ENCODE data around the gene MED10. TPM values are rescaled to one million over a fixed set of nuclear protein-coding genes. Genes with fewer than 3 reads are reported as not detected.

MED10 gene
- total RNA-seq, 1 donor from 2014 or later: 49.3 TPM

GRCh38 chr5:6379246-6379645 is 899 bp upstream of the MED10 start:
- FAIRE-seq: no peak

GRCh38 chr5:6378766-6379103 is 388 bp upstream of the MED10 start:
- no peak for TF ChIP-seq CTCF (IDR thresholded peaks at IDR 0.05; ENCODE audit: insufficient read depth, low read depth, low read length)
- TF ChIP-seq EZH2 (IDR thresholded peaks at IDR 0.05; ENCODE audit: insufficient read depth, low read length): no peak
- peaks cover 40% of the 10 kb centered on the region for H3K79me2 ChIP-seq (ENCODE audit: insufficient read depth, low read length)
- H3K4me3 ChIP-seq (ENCODE audit: insufficient read depth, low read depth, low read length): peak overlapping the region; percentile 81
- H3K27me3 ChIP-seq (ENCODE audit: insufficient read depth, low read length): no peaks in the 10 kb centered on the region
- no peaks in the 10 kb centered on the region for H3K9me3 ChIP-seq (ENCODE audit: insufficient read depth, low read depth, low read length)
- Mint-ChIP-seq H3K27me3 (ENCODE audit: low read depth, unreplicated experiment) (no peaks in the 10 kb centered on the region), H3K4me3 (ENCODE audit: unreplicated experiment) (peak overlapping the region; percentile 98), H3K9me3 (ENCODE audit: unreplicated experiment) (no peaks in the 10 kb centered on the region), H3K27ac (ENCODE audit: unreplicated experiment) (peak overlapping the region; percentile 92), H3K36me3 (ENCODE audit: low read depth, unreplicated experiment) (peaks cover 4% of the 10 kb centered on the region), H3K4me1 (ENCODE audit: low read depth, unreplicated experiment) (peaks cover 3% of the 10 kb centered on the region)
- peaks cover 29% of the 10 kb centered on the region for H4K20me1 ChIP-seq (ENCODE audit: insufficient read depth, low read length)
- peak overlapping the region; percentile 92 for H3K9ac ChIP-seq (ENCODE audit: low read length)
- H3K36me3 ChIP-seq (ENCODE audit: insufficient read depth, low read length): peaks cover 25% of the 10 kb centered on the region
- FAIRE-seq (no peak), DNase-seq (ENCODE audit: low read depth) (no peak)
- H2AFZ ChIP-seq (ENCODE audit: low read depth, low read length): peak overlapping the region; percentile 97
- H3K27ac ChIP-seq (ENCODE audit: low read depth, low read length): no peak overlapping the region
- H3K4me2 ChIP-seq (ENCODE audit: low read length): peak overlapping the region; percentile 95
- peaks cover 10% of the 10 kb centered on the region for H3K4me1 ChIP-seq (ENCODE audit: insufficient read depth, low read length)

More at GRCh38 chr5:6379246-6379645, 899 bp upstream of the MED10 start:
- H3K79me2 ChIP-seq (ENCODE audit: insufficient read depth, low read length): peaks cover 40% of the 10 kb centered on the region
- peaks cover 27% of the 10 kb centered on the region for H4K20me1 ChIP-seq (ENCODE audit: insufficient read depth, low read length)
- H3K4me2 ChIP-seq (ENCODE audit: low read length): peak overlapping the region; percentile 95
- peaks cover 20% of the 10 kb centered on the region for H3K36me3 ChIP-seq (ENCODE audit: insufficient read depth, low read length)
- Mint-ChIP-seq H3K9me3 (ENCODE audit: unreplicated experiment) (no peaks in the 10 kb centered on the region), H3K27me3 (ENCODE audit: low read depth, unreplicated experiment) (no peaks in the 10 kb centered on the region), H3K36me3 (ENCODE audit: low read depth, unreplicated experiment) (peaks cover 2% of the 10 kb centered on the region), H3K27ac (ENCODE audit: unreplicated experiment) (no peak overlapping the region), H3K4me1 (ENCODE audit: low read depth, unreplicated experiment) (peaks cover 3% of the 10 kb centered on the region), H3K4me3 (ENCODE audit: unreplicated experiment) (peak overlapping the region; percentile 98)
- peaks cover 10% of the 10 kb centered on the region for H3K4me1 ChIP-seq (ENCODE audit: insufficient read depth, low read length)
- H3K27ac ChIP-seq (ENCODE audit: low read depth, low read length): no peak overlapping the region
- TF ChIP-seq EZH2 (IDR thresholded peaks at IDR 0.05; ENCODE audit: insufficient read depth, low read length) (no peak), CTCF (IDR thresholded peaks at IDR 0.05; ENCODE audit: insufficient read depth, low read depth, low read length) (no peak)
- no peak overlapping the region for H3K4me3 ChIP-seq (ENCODE audit: insufficient read depth, low read depth, low read length)
- H2AFZ ChIP-seq (ENCODE audit: low read depth, low read length): peak overlapping the region; percentile 97
- no peaks in the 10 kb centered on the region for H3K9me3 ChIP-seq (ENCODE audit: insufficient read depth, low read depth, low read length)
- H3K9ac ChIP-seq (ENCODE audit: low read length): peak overlapping the region; percentile 92
- H3K27me3 ChIP-seq (ENCODE audit: insufficient read depth, low read length): no peaks in the 10 kb centered on the region
- no peak for DNase-seq (ENCODE audit: low read depth)

GRCh38 chr5:6377582-6377904 is 804 bp downstream of the MED10 start:
- Histone ChIP-seq H3K27me3 (ENCODE audit: insufficient read depth, low read length) (no peaks in the 10 kb centered on the region), H3K4me1 (ENCODE audit: insufficient read depth, low read length) (peaks cover 10% of the 10 kb centered on the region), H2AFZ (ENCODE audit: low read depth, low read length) (peak overlapping the region; percentile 85), H3K9me3 (ENCODE audit: insufficient read depth, low read depth, low read length) (no peaks in the 10 kb centered on the region), H3K79me2 (ENCODE audit: insufficient read depth, low read length) (peaks cover 49% of the 10 kb centered on the region), H3K4me2 (ENCODE audit: low read length) (peak overlapping the region; percentile 95), H3K36me3 (ENCODE audit: insufficient read depth, low read length) (peaks cover 34% of the 10 kb centered on the region), H4K20me1 (ENCODE audit: insufficient read depth, low read length) (peaks cover 41% of the 10 kb centered on the region), H3K9ac (ENCODE audit: low read length) (peak overlapping the region; percentile 92), H3K4me3 (ENCODE audit: insufficient read depth, low read depth, low read length) (peak overlapping the region; percentile 81), H3K27ac (ENCODE audit: low read depth, low read length) (peak overlapping the region; percentile 76)
- H3K36me3 Mint-ChIP-seq (ENCODE audit: low read depth, unreplicated experiment): peaks cover 12% of the 10 kb centered on the region
- peak overlapping the region; percentile 98 for H3K4me3 Mint-ChIP-seq (ENCODE audit: unreplicated experiment)
- DNase-seq (ENCODE audit: low read depth): no peak
- no peak for FAIRE-seq
- peak overlapping the region; percentile 71 for H3K27ac Mint-ChIP-seq (ENCODE audit: unreplicated experiment)
- H3K9me3 Mint-ChIP-seq (ENCODE audit: unreplicated experiment): no peaks in the 10 kb centered on the region
- H3K27me3 Mint-ChIP-seq (ENCODE audit: low read depth, unreplicated experiment): no peaks in the 10 kb centered on the region
- peaks cover 3% of the 10 kb centered on the region for H3K4me1 Mint-ChIP-seq (ENCODE audit: low read depth, unreplicated experiment)
- TF ChIP-seq EZH2 (IDR thresholded peaks at IDR 0.05; ENCODE audit: insufficient read depth, low read length): no peak
- TF ChIP-seq CTCF (IDR thresholded peaks at IDR 0.05; ENCODE audit: insufficient read depth, low read depth, low read length): no peak
